H9 (cell line): ENCODE measurements around the gene DYRK2. TPM values are rescaled to one million over a fixed set of nuclear protein-coding genes. Genes with fewer than 3 reads are reported as not detected.

Source experiments
- DNase-seq: peaks from one replicate; pipeline ENCODE4 v3.0.0-alpha.2; 2017
- H2AFZ ChIP-seq: one replicate; pipeline ENCODE4 v1.6.1; 2013; ENCODE audit warnings: mild to moderate bottlenecking, low read length, control low read depth, moderate library complexity
- H2AK5ac ChIP-seq: 2 replicates; pipeline ENCODE4 v1.6.1; 2013; ENCODE audit warnings: low read length, control low read depth, mixed read lengths; ENCODE audit not compliant: insufficient read length
- H2BK120ac ChIP-seq: one replicate; pipeline ENCODE4 v1.6.1; 2013; ENCODE audit warnings: low read depth, mild to moderate bottlenecking, low read length, control low read depth, inconsistent platforms; ENCODE audit not compliant: poor library complexity, severe bottlenecking
- H2BK12ac ChIP-seq: 2 replicates; pipeline ENCODE4 v1.6.1; 2013; ENCODE audit warnings: low read length, control low read depth, mixed read lengths, low read depth; ENCODE audit not compliant: insufficient read length
- H2BK15ac ChIP-seq: 2 replicates; pipeline ENCODE4 v1.6.1; 2013; ENCODE audit warnings: low read depth, low read length, control low read depth
- H2BK20ac ChIP-seq: one replicate; pipeline ENCODE4 v1.6.1; 2013; ENCODE audit warnings: low read depth, mild to moderate bottlenecking, low read length, control low read depth, inconsistent platforms; ENCODE audit not compliant: poor library complexity, severe bottlenecking
- H2BK5ac ChIP-seq: 2 replicates; pipeline ENCODE4 v1.6.1; 2013; ENCODE audit warnings: low read length, control low read depth, mixed read lengths; ENCODE audit not compliant: insufficient read length
- H3K14ac ChIP-seq: 2 replicates; pipeline ENCODE4 v1.6.1; 2013; ENCODE audit warnings: low read length, control low read depth; ENCODE audit not compliant: insufficient read depth
- H3K18ac ChIP-seq: 2 replicates; pipeline ENCODE4 v1.6.1; 2013; ENCODE audit warnings: low read depth, mild to moderate bottlenecking, mixed read lengths, low read length, control low read depth; ENCODE audit not compliant: insufficient read length
- H3K23ac ChIP-seq: 2 replicates; pipeline ENCODE4 v1.6.1; 2013; ENCODE audit warnings: low read length, control low read depth, mixed read lengths, low read depth; ENCODE audit not compliant: insufficient read length
- H3K23me2 ChIP-seq: 2 replicates; pipeline ENCODE4 v1.6.1; 2013; ENCODE audit warnings: low read depth, mild to moderate bottlenecking, mixed read lengths, low read length, control low read depth; ENCODE audit not compliant: insufficient read length, poor library complexity, severe bottlenecking
- H3K27ac ChIP-seq: 2 replicates; pipeline ENCODE4 v1.5.1; 2013; ENCODE audit warnings: low read length, control low read depth, mixed read lengths, low read depth; ENCODE audit not compliant: insufficient read length
- H3K27me3 ChIP-seq: 2 replicates; pipeline ENCODE4 v1.6.1; 2013; ENCODE audit warnings: low read length, control low read depth, inconsistent platforms; ENCODE audit not compliant: insufficient read depth
- H3K4ac ChIP-seq: 2 replicates; pipeline ENCODE4 v1.6.1; 2013; ENCODE audit warnings: low read depth, mild to moderate bottlenecking, control low read depth, inconsistent platforms, low read length, moderate library complexity
- H3K4me1 ChIP-seq: 2 replicates; pipeline ENCODE4 v1.6.1; 2013; ENCODE audit warnings: low read length, control low read depth, inconsistent platforms; ENCODE audit not compliant: insufficient read depth
- H3K4me2 ChIP-seq: 2 replicates; pipeline ENCODE4 v1.6.1; 2013; ENCODE audit warnings: low read length, control low read depth, mixed read lengths; ENCODE audit not compliant: insufficient read length, insufficient read depth
- H3K56ac ChIP-seq: 2 replicates; pipeline ENCODE4 v1.6.1; 2013; ENCODE audit warnings: low read depth, mild to moderate bottlenecking, mixed read lengths, low read length, control low read depth; ENCODE audit not compliant: insufficient read length
- H3K79me1 ChIP-seq: 2 replicates; pipeline ENCODE4 v1.6.1; 2013; ENCODE audit warnings: low read depth, mild to moderate bottlenecking, moderate library complexity, low read length, control low read depth, inconsistent platforms; ENCODE audit not compliant: insufficient read depth, poor library complexity, severe bottlenecking
- H3K79me2 ChIP-seq: 2 replicates; pipeline ENCODE4 v1.6.1; 2013; ENCODE audit warnings: low read length, control low read depth, inconsistent platforms; ENCODE audit not compliant: insufficient read depth
- H3K9ac ChIP-seq: 2 replicates; pipeline ENCODE4 v1.6.1; 2013; ENCODE audit warnings: low read length, control low read depth, mixed read lengths; ENCODE audit not compliant: insufficient read length; ENCODE audit errors: extremely low read depth
- H3K9me3 ChIP-seq: one replicate; pipeline ENCODE4 v1.6.1; 2013; ENCODE audit warnings: low read depth, low read length, inconsistent platforms; ENCODE audit not compliant: control insufficient read depth
- H3T11ph ChIP-seq: one replicate; pipeline ENCODE4 v1.6.1; 2013; ENCODE audit warnings: mild to moderate bottlenecking, low read length, control low read depth, inconsistent platforms
- H4K20me1 ChIP-seq: one replicate; pipeline ENCODE4 v1.6.1; 2013; ENCODE audit not compliant: control insufficient read depth, insufficient read length, insufficient read depth
- H4K5ac ChIP-seq: 2 replicates; pipeline ENCODE4 v1.6.1; 2013; ENCODE audit warnings: low read depth, mild to moderate bottlenecking, mixed read lengths, low read length, control low read depth; ENCODE audit not compliant: insufficient read length
- H4K8ac ChIP-seq: replicated peaks from 2 replicates; pipeline ENCODE4 v1.6.1; 2013; ENCODE audit warnings: low read length, control low read depth, mixed read lengths, low read depth; ENCODE audit not compliant: insufficient read length
- H4K91ac ChIP-seq: 2 replicates; pipeline ENCODE4 v1.6.1; 2013; ENCODE audit warnings: low read depth, mild to moderate bottlenecking, moderate library complexity, mixed read lengths, low read length, control low read depth; ENCODE audit not compliant: insufficient read length
- H3K27ac Mint-ChIP-seq, 3 experiments: 2 replicates in 2 of 3; 3 replicates in 1 of 3; pipeline ENCODE4 v1.8.0; 2020 to 2021; ENCODE audit warnings: mixed read lengths in 3 of 3, mild to moderate bottlenecking in 1 of 3, moderate library complexity in 1 of 3
- H3K27me3 Mint-ChIP-seq: 2 replicates; pipeline ENCODE4 v1.8.0; 2021; ENCODE audit warnings: low read depth, mild to moderate bottlenecking, moderate library complexity, mixed read lengths
- H3K36me3 Mint-ChIP-seq, 3 experiments: 2 replicates in 2 of 3; 3 replicates in 1 of 3; pipeline ENCODE4 v1.8.0; 2020 to 2021; ENCODE audit warnings: low read depth in 3 of 3, mixed read lengths in 3 of 3; ENCODE audit not compliant: insufficient read depth in 1 of 3
- H3K4me1 Mint-ChIP-seq, 2 experiments: 2 replicates each; pipeline ENCODE4 v1.8.0; 2020; ENCODE audit warnings: mixed read lengths in 2 of 2
- H3K4me3 Mint-ChIP-seq, 2 experiments: 2 replicates in 1 of 2; 3 replicates in 1 of 2; pipeline ENCODE4 v1.8.0; 2020 to 2021; ENCODE audit warnings: mild to moderate bottlenecking in 2 of 2, mixed read lengths in 2 of 2, moderate library complexity in 1 of 2
- H3K9me3 Mint-ChIP-seq, 2 experiments: 2 replicates in 1 of 2; 3 replicates in 1 of 2; pipeline ENCODE4 v1.8.0; 2020; ENCODE audit warnings: mild to moderate bottlenecking in 2 of 2, mixed read lengths in 2 of 2, moderate library complexity in 1 of 2
- WGBS: extraction: QIAGEN DNeasy Blood & Tissue Kit; methylation state at CpG from one replicate; pipeline ENCODE4 v1.1.7; 2013; ENCODE audit warnings: missing lambda C conversion rate, low lambda C conversion rate, mixed read lengths; ENCODE audit not compliant: insufficient read length; ENCODE audit errors: extremely low coverage; 5-methylcytosine and 5-hydroxymethylcytosine counted together
- total RNA-seq: library from RNA; stranded (reverse); gene quantifications from 2 replicates; pipeline ENCODE4 v1.2.1, GENCODE V29; 2021
- TF ChIP-seq, protein P1 (sequence below): fragments of 200-600 bp; sonication (generic); conservative IDR thresholded peaks from 3 replicates; pipeline ENCODE4 v1.8.0; 2021; ENCODE audit warnings: antibody characterized with exemption, mild to moderate bottlenecking

Gene DYRK2
- total RNA-seq, 1 experiment from 2014 or later, result 40.6 TPM

DNA sequence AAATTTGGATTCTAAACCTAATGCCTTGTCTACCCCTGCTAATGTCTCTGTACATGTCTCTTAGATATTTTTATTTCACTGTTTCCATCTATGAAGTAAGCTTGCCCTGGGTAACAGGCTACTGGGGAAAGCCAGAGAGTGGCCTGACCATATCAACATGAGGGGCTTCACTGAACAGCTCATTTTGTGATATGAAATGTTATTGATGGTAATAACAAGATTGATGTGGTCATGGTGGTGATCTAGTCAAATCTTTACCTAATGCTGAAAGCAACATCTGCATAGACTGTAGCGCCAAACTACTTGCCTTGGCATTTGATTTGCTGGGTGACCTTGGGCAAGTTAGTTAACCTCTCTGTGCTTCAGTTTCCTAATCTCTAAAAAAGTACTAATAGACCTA, 9.9 kb upstream of the DYRK2 start:
- Histone ChIP-seq H4K91ac (no peak overlapping the region), H3K23me2 (no peaks in the 10 kb centered on the region), H3K9ac (no peak overlapping the region), H4K8ac (no peak overlapping the region), H2BK15ac (no peak overlapping the region), H2BK20ac (no peak overlapping the region), H3K79me2 (no peaks in the 10 kb centered on the region), H2AK5ac (no peak overlapping the region), H2BK5ac (no peak overlapping the region), H3T11ph (no peak overlapping the region), H3K9me3 (no peaks in the 10 kb centered on the region), H3K27me3 (no peaks in the 10 kb centered on the region), H4K20me1 (no peaks in the 10 kb centered on the region), H3K23ac (no peak overlapping the region), H3K4me2 (no peak overlapping the region), H3K56ac (no peak overlapping the region), H3K4ac (no peak overlapping the region), H2BK12ac (no peak overlapping the region), H2AFZ (no peak overlapping the region), H3K14ac (no peak overlapping the region), H3K27ac (no peak overlapping the region), H2BK120ac (no peak overlapping the region), H3K79me1 (no peaks in the 10 kb centered on the region), H3K4me1 (no peaks in the 10 kb centered on the region; the same call in 1 of the 2 replicates), H4K5ac (no peak overlapping the region), H3K18ac (no peak overlapping the region)
- no peak overlapping the region for H3K4me3 Mint-ChIP-seq
- H3K4me1 Mint-ChIP-seq, result peaks cover 6 to 7% of the 10 kb centered on the region in 2 experiments
- DNase-seq, result no peak
- no peaks in the 10 kb centered on the region for H3K9me3 Mint-ChIP-seq
- H3K36me3 Mint-ChIP-seq, result no peaks in the 10 kb centered on the region
- H3K27me3 Mint-ChIP-seq, result no peaks in the 10 kb centered on the region
- TF ChIP-seq, protein P1, sequence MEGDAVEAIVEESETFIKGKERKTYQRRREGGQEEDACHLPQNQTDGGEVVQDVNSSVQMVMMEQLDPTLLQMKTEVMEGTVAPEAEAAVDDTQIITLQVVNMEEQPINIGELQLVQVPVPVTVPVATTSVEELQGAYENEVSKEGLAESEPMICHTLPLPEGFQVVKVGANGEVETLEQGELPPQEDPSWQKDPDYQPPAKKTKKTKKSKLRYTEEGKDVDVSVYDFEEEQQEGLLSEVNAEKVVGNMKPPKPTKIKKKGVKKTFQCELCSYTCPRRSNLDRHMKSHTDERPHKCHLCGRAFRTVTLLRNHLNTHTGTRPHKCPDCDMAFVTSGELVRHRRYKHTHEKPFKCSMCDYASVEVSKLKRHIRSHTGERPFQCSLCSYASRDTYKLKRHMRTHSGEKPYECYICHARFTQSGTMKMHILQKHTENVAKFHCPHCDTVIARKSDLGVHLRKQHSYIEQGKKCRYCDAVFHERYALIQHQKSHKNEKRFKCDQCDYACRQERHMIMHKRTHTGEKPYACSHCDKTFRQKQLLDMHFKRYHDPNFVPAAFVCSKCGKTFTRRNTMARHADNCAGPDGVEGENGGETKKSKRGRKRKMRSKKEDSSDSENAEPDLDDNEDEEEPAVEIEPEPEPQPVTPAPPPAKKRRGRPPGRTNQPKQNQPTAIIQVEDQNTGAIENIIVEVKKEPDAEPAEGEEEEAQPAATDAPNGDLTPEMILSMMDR, result no peak
- no CpG with 5 or more reads among the region's 1 CpG for whole genome bisulfite sequencing
- H3K27ac Mint-ChIP-seq, result no peak overlapping the region
